SK-N-SH (cell line): ENCODE results near the gene TAS1R3.

ENCODE experiments used
- CHD2 ChIP-seq: fragments of 150-350 bp; IDR thresholded peaks from 2 replicates; pipeline ENCODE4 v1.6.1; 2018; ENCODE audit warnings: low read length; ENCODE audit not compliant: partially characterized antibody
- CTCF ChIP-seq: fragments of 200-600 bp; sonication (generic); IDR thresholded peaks from 2 replicates; pipeline ENCODE4 v1.6.1; 2017; ENCODE audit warnings: antibody characterized with exemption, mild to moderate bottlenecking, moderate library complexity
- POLR2AphosphoS5 ChIP-seq: IDR thresholded peaks from 2 replicates; pipeline ENCODE4 v1.6.1; 2012; ENCODE audit warnings: low read depth, low read length
- REST ChIP-seq: IDR thresholded peaks from 2 replicates; pipeline ENCODE4 v1.6.1; 2012; ENCODE audit warnings: mild to moderate bottlenecking, low read depth, low read length, moderate library complexity
- RFX5 ChIP-seq: IDR thresholded peaks from 2 replicates; pipeline ENCODE4 v1.6.1; 2012; ENCODE audit warnings: mild to moderate bottlenecking, improper control_type of control experiment, low read length
- SMC3 ChIP-seq: IDR thresholded peaks from 2 replicates; pipeline ENCODE4 v1.6.1; 2012; ENCODE audit warnings: low read depth, low read length, improper control_type of control experiment
- TF ChIP-seq, protein P1 (sequence below): IDR thresholded peaks from 2 replicates; pipeline ENCODE4 v1.4.0; 2012; ENCODE audit warnings: low read depth
- TF ChIP-seq, protein P2 (sequence below): IDR thresholded peaks from 2 replicates; pipeline ENCODE4; 2012

GRCh38 chr1:1356166-1356795 lies 25.2 kb downstream of the TAS1R3 start:
- TF ChIP-seq RFX5 (no peak), SMC3 (no peak), CHD2 (no peak), CTCF (no peak), REST (no peak), POLR2AphosphoS5 (no peak)
- TF ChIP-seq, protein P1, sequence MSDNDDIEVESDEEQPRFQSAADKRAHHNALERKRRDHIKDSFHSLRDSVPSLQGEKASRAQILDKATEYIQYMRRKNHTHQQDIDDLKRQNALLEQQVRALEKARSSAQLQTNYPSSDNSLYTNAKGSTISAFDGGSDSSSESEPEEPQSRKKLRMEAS = no peak
- TF ChIP-seq, protein P2, sequence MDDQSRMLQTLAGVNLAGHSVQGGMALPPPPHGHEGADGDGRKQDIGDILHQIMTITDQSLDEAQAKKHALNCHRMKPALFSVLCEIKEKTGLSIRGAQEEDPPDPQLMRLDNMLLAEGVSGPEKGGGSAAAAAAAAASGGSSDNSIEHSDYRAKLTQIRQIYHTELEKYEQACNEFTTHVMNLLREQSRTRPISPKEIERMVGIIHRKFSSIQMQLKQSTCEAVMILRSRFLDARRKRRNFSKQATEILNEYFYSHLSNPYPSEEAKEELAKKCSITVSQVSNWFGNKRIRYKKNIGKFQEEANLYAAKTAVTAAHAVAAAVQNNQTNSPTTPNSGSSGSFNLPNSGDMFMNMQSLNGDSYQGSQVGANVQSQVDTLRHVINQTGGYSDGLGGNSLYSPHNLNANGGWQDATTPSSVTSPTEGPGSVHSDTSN = no peak
